CD4-positive, CD25-positive, alpha-beta regulatory T cell (primary cell): Measurements from ENCODE around the gene SEMA4C. TPM values are rescaled to one million over a fixed set of nuclear protein-coding genes. Genes with fewer than 3 reads are reported as not detected.

Experiments
- ATAC-seq, 2 donors: fragments of 150-1000 bp; cut with Tn5 transposase; one replicate each; pipeline ENCODE4 v1.10.0; 2021; ENCODE audit warnings: low read depth in 2 of 2, moderate number of reproducible peaks in 2 of 2, moderate library complexity in 1 of 2
- DNase-seq, 3 donors: peaks; one replicate each; pipeline versions ENCODE4 v3.0.0 to v3.0.0-alpha.2; 2012 to 2022; ENCODE audit warnings: mixed read lengths in 1 of 3
- H3K27ac ChIP-seq: one replicate; pipeline ENCODE4 v1.7.0; 2013; ENCODE audit warnings: mild to moderate bottlenecking, low read length; ENCODE audit not compliant: insufficient read depth, poor library complexity, severe bottlenecking
- H3K27me3 ChIP-seq: one replicate; pipeline ENCODE4 v1.7.0; 2013; ENCODE audit warnings: low read length; ENCODE audit not compliant: control insufficient read depth, insufficient read depth
- H3K36me3 ChIP-seq: one replicate; pipeline ENCODE4 v1.7.0; 2013; ENCODE audit warnings: mild to moderate bottlenecking, low read length, moderate library complexity; ENCODE audit not compliant: control insufficient read depth, insufficient read depth
- H3K4me1 ChIP-seq: 2 replicates; pipeline ENCODE4 v1.7.0; 2013; ENCODE audit warnings: mild to moderate bottlenecking, low read length; ENCODE audit not compliant: insufficient read depth, control insufficient read depth, poor library complexity, severe bottlenecking
- H3K4me3 ChIP-seq: one replicate; pipeline ENCODE4 v1.7.0; 2013; ENCODE audit warnings: low read depth, mild to moderate bottlenecking, low read length, moderate library complexity
- H3K9me3 ChIP-seq, 2 experiments: 1 replicate in 1 of 2; 2 replicates in 1 of 2; pipeline ENCODE4 v1.7.0; 2013; ENCODE audit warnings: low read length in 2 of 2, mild to moderate bottlenecking in 1 of 2, moderate library complexity in 1 of 2; ENCODE audit not compliant: control insufficient read depth in 2 of 2
- H3K27ac Mint-ChIP-seq, 3 donors: one replicate each; pipeline ENCODE4 v1.8.0; 2020 to 2022; ENCODE audit warnings: mild to moderate bottlenecking in 3 of 3, mixed read lengths in 3 of 3, moderate library complexity in 2 of 3
- H3K27me3 Mint-ChIP-seq: one replicate; pipeline ENCODE4 v1.8.0; 2022; ENCODE audit warnings: mild to moderate bottlenecking, mixed read lengths
- H3K36me3 Mint-ChIP-seq: one replicate; pipeline ENCODE4 v1.8.0; 2020; ENCODE audit warnings: mixed read lengths
- H3K4me1 Mint-ChIP-seq, 4 donors: one replicate each; pipeline ENCODE4 v1.8.0; 2020 to 2022; ENCODE audit warnings: mixed read lengths in 4 of 4, mild to moderate bottlenecking in 1 of 4
- H3K4me3 Mint-ChIP-seq, 4 donors: one replicate each; pipeline ENCODE4 v1.8.0; 2020 to 2022; ENCODE audit warnings: mild to moderate bottlenecking in 4 of 4, mixed read lengths in 4 of 4, moderate library complexity in 3 of 4
- H3K9me3 Mint-ChIP-seq, 7 donors: one replicate each; pipeline ENCODE4 v1.8.0; 2020 to 2022; ENCODE audit warnings: mixed read lengths in 7 of 7, mild to moderate bottlenecking in 3 of 7, moderate library complexity in 2 of 7
- polyA plus RNA-seq, 4 donors: library from polyadenylated mRNA; unstranded; fragments of 300-500 nt; fragmentation: Illumina TruSeq; gene quantifications; one replicate each; pipeline ENCODE4 v1.2.3, GENCODE V29; 2021
- total RNA-seq: library from RNA; stranded (reverse); gene quantifications from one replicate; pipeline ENCODE4 v1.2.3, GENCODE V29; 2022

SEMA4C gene
- total and polyA plus RNA-seq, 5 donors from 2014 or later, result 1.3 to 23.3 (median 2.7) TPM

- peak overlapping the region; percentile 39 to 96 (median 74) for H3K4me3 Mint-ChIP-seq
- H3K27me3 Mint-ChIP-seq, result no peaks in the 10 kb centered on the region
- ATAC-seq, result no peak
- peaks cover 11% of the 10 kb centered on the region for H3K36me3 Mint-ChIP-seq
- no peak for DNase-seq
- peak overlapping the region; percentile 51 to 91 (median 66) for H3K27ac Mint-ChIP-seq
- H3K4me3 ChIP-seq, result no peak overlapping the region
- no peaks in the 10 kb centered on the region for H3K9me3 Mint-ChIP-seq
- no peaks in the 10 kb centered on the region for H3K27me3 ChIP-seq
- peaks cover 19 to 62% (median 48%) of the 10 kb centered on the region in 4 donors for H3K4me1 Mint-ChIP-seq
- H3K27ac ChIP-seq, result no peak overlapping the region
- no peaks in the 10 kb centered on the region for H3K9me3 ChIP-seq
- H3K4me1 ChIP-seq, result peaks cover 47% of the 10 kb centered on the region
- H3K36me3 ChIP-seq, result peaks cover 38% of the 10 kb centered on the region
Measured at GRCh38 chr2:96821113-96821675, 48.7 kb downstream of the SEMA4C start.

GRCh38 chr2:96819876-96820511, 49.9 kb downstream of the SEMA4C start:
- H3K27ac Mint-ChIP-seq, result peak overlapping the region; percentile 51 to 79 (median 69)
- ATAC-seq, result no peak
- H3K27me3 ChIP-seq, result no peaks in the 10 kb centered on the region
- peaks cover 8% of the 10 kb centered on the region for H3K36me3 Mint-ChIP-seq
- no peak for DNase-seq
- H3K4me1 Mint-ChIP-seq, result peaks cover 25 to 68% (median 54%) of the 10 kb centered on the region in 4 donors
- H3K4me3 Mint-ChIP-seq, result peak overlapping the region; percentile 48 to 96 (median 89)
- H3K4me3 ChIP-seq, result peak overlapping the region; percentile 26
- H3K9me3 ChIP-seq, result no peaks in the 10 kb centered on the region
- no peaks in the 10 kb centered on the region for H3K27me3 Mint-ChIP-seq
- no peak overlapping the region for H3K27ac ChIP-seq
- H3K36me3 ChIP-seq, result peaks cover 26% of the 10 kb centered on the region
- no peaks in the 10 kb centered on the region for H3K9me3 Mint-ChIP-seq
- peaks cover 52% of the 10 kb centered on the region for H3K4me1 ChIP-seq

- Mint-ChIP-seq H3K27me3 (no peaks in the 10 kb centered on the region), H3K36me3 (peaks cover 5% of the 10 kb centered on the region), H3K9me3 (no peaks in the 10 kb centered on the region), H3K4me3 (peak overlapping the region; percentile 87 to 96 (median 94)), H3K27ac (peak overlapping the region; percentile 51 to 79 (median 69)), H3K4me1 (peaks cover 25 to 71% (median 55%) of the 10 kb centered on the region in 4 donors)
- Histone ChIP-seq H3K27me3 (no peaks in the 10 kb centered on the region), H3K36me3 (peaks cover 21% of the 10 kb centered on the region), H3K4me1 (peaks cover 53% of the 10 kb centered on the region), H3K4me3 (peak overlapping the region; percentile 57), H3K27ac (no peak overlapping the region), H3K9me3 (no peaks in the 10 kb centered on the region)
- no peak for DNase-seq
- no peak for ATAC-seq
Measured at GRCh38 chr2:96819128-96819875, 50.6 kb downstream of the SEMA4C start.

DNA sequence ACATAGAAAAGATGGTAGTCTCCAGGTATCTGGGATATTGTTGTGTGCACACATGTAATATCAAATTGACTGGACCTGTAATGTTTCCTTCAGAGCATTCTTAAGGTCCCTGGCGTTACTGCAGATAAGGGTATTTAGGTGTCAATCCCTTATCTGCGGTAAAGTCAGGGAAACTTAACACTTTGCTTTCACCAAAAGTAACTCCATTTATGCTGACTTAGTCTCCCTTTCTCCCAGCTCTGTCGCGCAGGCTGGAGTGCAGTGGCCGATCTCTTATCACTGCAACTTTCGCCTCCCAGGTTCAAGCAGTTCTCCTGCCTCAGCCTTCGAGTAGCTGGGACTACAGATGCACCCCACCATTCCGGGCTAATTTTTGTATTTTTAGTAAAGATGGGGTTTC, 52.0 kb downstream of the SEMA4C start:
- Mint-ChIP-seq H3K27ac (peak overlapping the region in 2 of 3 donors; percentile 73 to 87), H3K4me3 (peak overlapping the region; percentile 87 to 96 (median 94)), H3K36me3 (peaks cover 6% of the 10 kb centered on the region), H3K27me3 (no peaks in the 10 kb centered on the region), H3K9me3 (no peaks in the 10 kb centered on the region), H3K4me1 (peaks cover 27 to 70% (median 52%) of the 10 kb centered on the region in 4 donors)
- Histone ChIP-seq H3K4me1 (peaks cover 53% of the 10 kb centered on the region), H3K9me3 (no peaks in the 10 kb centered on the region), H3K27ac (no peak overlapping the region), H3K27me3 (no peaks in the 10 kb centered on the region), H3K4me3 (peak overlapping the region; percentile 75), H3K36me3 (peaks cover 8% of the 10 kb centered on the region)
- ATAC-seq (no peak), DNase-seq (no peak)

DNA sequence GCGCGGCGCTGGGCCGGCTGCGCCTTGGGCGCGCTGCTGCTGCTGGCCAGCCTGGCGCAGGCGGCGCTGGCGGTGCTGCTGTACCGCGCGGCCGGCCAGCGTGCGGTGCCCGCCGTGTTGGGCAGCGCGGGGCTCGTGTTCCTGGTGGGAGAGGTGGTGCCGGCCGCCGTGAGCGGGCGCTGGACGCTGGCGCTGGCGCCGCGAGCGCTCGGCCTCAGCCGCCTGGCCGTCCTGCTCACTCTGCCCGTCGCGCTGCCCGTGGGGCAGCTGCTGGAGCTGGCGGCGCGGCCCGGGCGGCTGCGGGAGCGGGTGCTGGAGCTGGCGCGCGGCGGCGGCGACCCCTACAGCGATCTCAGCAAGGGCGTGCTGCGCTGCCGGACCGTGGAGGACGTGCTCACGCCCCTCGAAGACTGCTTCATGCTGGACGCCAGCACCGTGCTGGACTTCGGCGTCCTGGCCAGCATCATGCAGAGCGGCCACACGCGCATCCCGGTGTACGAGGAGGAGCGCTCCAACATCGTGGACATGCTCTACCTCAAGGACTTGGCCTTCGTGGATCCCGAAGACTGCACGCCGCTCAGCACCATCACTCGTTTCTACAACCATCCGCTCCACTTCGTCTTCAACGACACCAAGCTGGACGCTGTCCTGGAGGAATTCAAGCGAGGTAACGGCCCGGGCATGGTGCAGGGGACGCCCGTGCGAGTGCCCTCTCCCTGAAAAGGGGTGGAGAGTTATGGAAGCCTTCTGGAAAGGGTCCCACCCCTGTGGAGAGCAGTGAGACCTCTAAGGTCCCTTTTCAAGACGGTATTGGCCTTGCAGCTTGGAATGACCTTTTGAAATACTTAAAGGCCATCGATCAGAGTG, 52.8 kb downstream of the SEMA4C start:
- H3K4me1 ChIP-seq, result peaks cover 53% of the 10 kb centered on the region
- peak in 1 of 3 donors; percentile 24 for DNase-seq
- H3K36me3 ChIP-seq, result peaks cover 5% of the 10 kb centered on the region
- no peak for ATAC-seq
- H3K4me3 ChIP-seq, result peak overlapping the region; percentile 75
- Mint-ChIP-seq H3K27ac (peak overlapping the region in 2 of 3 donors; percentile 73 to 87), H3K36me3 (peaks cover 8% of the 10 kb centered on the region), H3K4me3 (peak overlapping the region; percentile 87 to 96 (median 94)), H3K4me1 (peaks cover 30 to 70% (median 54%) of the 10 kb centered on the region in 4 donors), H3K9me3 (no peaks in the 10 kb centered on the region), H3K27me3 (no peaks in the 10 kb centered on the region)
- H3K27ac ChIP-seq, result no peak overlapping the region
- H3K9me3 ChIP-seq, result no peaks in the 10 kb centered on the region
- H3K27me3 ChIP-seq, result no peaks in the 10 kb centered on the region

GRCh38 chr2:96816127-96816835, 53.6 kb downstream of the SEMA4C start, which contains the start of gene CNNM3:
Gene CNNM3 (plus strand): TSS chr2:96816268. CDS start chr2:96816278, 10 bp downstream.
- ATAC-seq (peak; percentile 90 to 92), DNase-seq (peak; percentile 93 to 95 (median 94))
- peak within 1 kb of the TSS; percentile 69 for H3K27ac ChIP-seq
- H3K27me3 Mint-ChIP-seq, result no peaks in the 10 kb centered on the region
- peaks cover 5% of the 10 kb centered on the region for H3K36me3 ChIP-seq
- peak within 1 kb of the TSS; percentile 93 to 96 (median 96) for H3K4me3 Mint-ChIP-seq
- H3K9me3 ChIP-seq, result no peaks in the 10 kb centered on the region
- H3K9me3 Mint-ChIP-seq, result no peaks in the 10 kb centered on the region
- peaks cover 48% of the 10 kb centered on the region for H3K4me1 ChIP-seq
- peaks cover 30 to 67% (median 53%) of the 10 kb centered on the region in 4 donors for H3K4me1 Mint-ChIP-seq
- H3K36me3 Mint-ChIP-seq, result peaks cover 8% of the 10 kb centered on the region
- H3K27ac Mint-ChIP-seq, result peak within 1 kb of the TSS; percentile 86 to 90 (median 89)
- H3K4me3 ChIP-seq, result peak within 1 kb of the TSS; percentile 75
- no peaks in the 10 kb centered on the region for H3K27me3 ChIP-seq
